Measurements from ENCODE around the gene RPL11.

DNA sequence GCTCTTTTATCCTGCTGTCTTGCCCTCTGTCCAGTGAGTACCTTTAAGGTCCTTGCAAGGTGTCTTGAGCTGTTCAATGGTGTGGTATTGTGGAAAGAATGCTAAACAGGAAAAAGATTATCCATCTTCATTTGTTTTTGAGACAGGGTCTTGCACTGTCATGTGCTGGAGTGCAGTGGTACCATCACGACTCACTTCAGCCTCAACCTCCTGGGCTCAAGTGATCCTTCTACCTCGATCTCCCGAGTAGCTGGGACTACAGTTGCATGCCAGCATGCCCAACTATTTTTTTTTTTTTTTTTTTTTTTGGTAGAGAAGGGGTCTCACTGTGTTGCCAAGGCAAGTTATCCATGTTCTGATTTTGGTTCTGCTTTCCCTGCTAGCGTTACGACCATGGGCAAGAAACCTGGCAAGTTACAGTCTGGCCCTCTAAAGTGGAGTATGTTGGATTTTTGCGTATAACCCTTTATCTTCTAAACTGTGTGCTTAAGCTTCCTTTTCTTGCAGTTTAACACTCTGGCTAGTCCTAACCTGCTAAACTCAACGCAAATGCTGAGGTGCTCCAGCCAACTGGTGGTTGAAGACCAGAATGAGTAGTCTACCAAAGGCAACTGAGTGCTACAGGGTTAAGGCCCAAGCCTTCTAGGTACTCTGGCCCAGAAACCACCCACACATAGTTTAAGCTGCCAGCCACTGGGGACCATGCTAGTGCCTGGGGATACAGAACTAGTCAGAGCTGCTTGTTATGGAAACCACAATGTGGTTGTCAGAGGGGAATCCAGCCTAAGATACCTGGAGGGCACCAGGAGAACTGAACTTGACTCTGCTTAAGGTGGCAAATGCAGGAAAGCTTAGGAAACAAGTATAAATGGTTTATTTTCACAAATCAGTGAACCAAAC lies 7.9 kb downstream of the RPL11 start:
- TF ChIP-seq, protein P1, sequence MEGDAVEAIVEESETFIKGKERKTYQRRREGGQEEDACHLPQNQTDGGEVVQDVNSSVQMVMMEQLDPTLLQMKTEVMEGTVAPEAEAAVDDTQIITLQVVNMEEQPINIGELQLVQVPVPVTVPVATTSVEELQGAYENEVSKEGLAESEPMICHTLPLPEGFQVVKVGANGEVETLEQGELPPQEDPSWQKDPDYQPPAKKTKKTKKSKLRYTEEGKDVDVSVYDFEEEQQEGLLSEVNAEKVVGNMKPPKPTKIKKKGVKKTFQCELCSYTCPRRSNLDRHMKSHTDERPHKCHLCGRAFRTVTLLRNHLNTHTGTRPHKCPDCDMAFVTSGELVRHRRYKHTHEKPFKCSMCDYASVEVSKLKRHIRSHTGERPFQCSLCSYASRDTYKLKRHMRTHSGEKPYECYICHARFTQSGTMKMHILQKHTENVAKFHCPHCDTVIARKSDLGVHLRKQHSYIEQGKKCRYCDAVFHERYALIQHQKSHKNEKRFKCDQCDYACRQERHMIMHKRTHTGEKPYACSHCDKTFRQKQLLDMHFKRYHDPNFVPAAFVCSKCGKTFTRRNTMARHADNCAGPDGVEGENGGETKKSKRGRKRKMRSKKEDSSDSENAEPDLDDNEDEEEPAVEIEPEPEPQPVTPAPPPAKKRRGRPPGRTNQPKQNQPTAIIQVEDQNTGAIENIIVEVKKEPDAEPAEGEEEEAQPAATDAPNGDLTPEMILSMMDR (IDR thresholded peaks at IDR 0.05 in 8 of 11, conservative IDR thresholded peaks at IDR 0.05 in 3 of 11): no peak
- TF ChIP-seq POLR2A (IDR thresholded peaks at IDR 0.05) (no peak), POLR2AphosphoS5 (IDR thresholded peaks at IDR 0.05) (no peak)
